ENCODE data around the gene SLC25A24. TPM values are rescaled to one million over a fixed set of nuclear protein-coding genes. Genes with fewer than 3 reads are reported as not detected.

Gene SLC25A24
- total and polyA plus RNA-seq, 2 of the 13 experiments (the other 11 are each of a cell fraction or from before 2014, with no cell fraction given) = 8.0 to 12.4 TPM

DNA sequence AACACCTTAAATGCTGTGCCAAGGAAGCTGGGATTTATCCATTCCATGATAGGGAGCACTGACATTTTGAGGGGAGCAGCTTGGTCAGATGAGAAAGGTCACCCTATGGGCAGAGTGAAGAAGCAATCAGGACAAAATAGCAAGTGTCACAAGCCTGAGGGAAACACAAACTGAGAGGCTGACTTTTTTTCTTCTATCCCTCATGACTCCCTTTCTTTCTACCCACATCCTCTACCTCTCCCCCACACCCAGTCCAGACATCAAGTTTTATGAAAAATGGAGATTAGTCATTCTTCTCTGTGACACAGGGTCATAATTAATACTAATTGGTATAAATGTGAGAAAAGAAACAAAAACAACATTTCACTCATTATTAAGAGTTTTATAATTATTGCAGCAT, 103.1 kb downstream of the SLC25A24 start:
- in situ Hi-C loops (cut with HindIII; ENCODE audit: extremely low pct_ligation_motif_present, low pct_unique_long_range_greater_than_20kb) = no loop called here
- POLR2A ChIA-PET = no interaction called here

More for the DNA sequence above, 103.1 kb downstream of the SLC25A24 start:
- Histone ChIP-seq H3K4me2 (ENCODE audit: low read depth, low read length) (no peak overlapping the region), H3K4me1 (ENCODE audit: insufficient read depth, low read length) (no peaks in the 10 kb centered on the region), H3K27me3 (ENCODE audit: control insufficient read depth in 1 of 2, insufficient read depth in 2 of 2, low read length in 2 of 2) (peaks cover 0 to 3% of the 10 kb centered on the region in 2 experiments; a peak in 1 of 5 replicates), H3K9ac (ENCODE audit: insufficient read depth, low read depth, low read length) (no peak overlapping the region), H3K4me3 (replicated peaks in 1 of 3; ENCODE audit: insufficient read depth in 1 of 3, low read depth in 2 of 3, low read length in 3 of 3) (no peak overlapping the region), H2AFZ (ENCODE audit: low read length) (no peak overlapping the region), H3K27ac (ENCODE audit: extremely low read length, insufficient read depth, low read length) (no peak overlapping the region), H3K9me3 (ENCODE audit: low read length) (no peaks in the 10 kb centered on the region), H4K20me1 (ENCODE audit: insufficient read depth, low read length) (no peaks in the 10 kb centered on the region), H3K36me3 (replicated peaks in 1 of 2; ENCODE audit: control insufficient read depth in 1 of 2, insufficient read depth in 2 of 2, low read length in 2 of 2) (no peaks in the 10 kb centered on the region), H3K79me2 (ENCODE audit: insufficient read depth, low read length) (no peaks in the 10 kb centered on the region)
- DNase-seq (ENCODE audit: low spot score) (no peak), ATAC-seq (no peak), FAIRE-seq (no peak)
- intact Hi-C loops (cut with micrococcal nuclease; ENCODE audit: unreplicated experiment) = no loop called here
- TF ChIP-seq HIVEP1 (CRISPR knock-in tag; IDR thresholded peaks at IDR 0.05) = no peak
- TF ChIP-seq, protein P1, sequence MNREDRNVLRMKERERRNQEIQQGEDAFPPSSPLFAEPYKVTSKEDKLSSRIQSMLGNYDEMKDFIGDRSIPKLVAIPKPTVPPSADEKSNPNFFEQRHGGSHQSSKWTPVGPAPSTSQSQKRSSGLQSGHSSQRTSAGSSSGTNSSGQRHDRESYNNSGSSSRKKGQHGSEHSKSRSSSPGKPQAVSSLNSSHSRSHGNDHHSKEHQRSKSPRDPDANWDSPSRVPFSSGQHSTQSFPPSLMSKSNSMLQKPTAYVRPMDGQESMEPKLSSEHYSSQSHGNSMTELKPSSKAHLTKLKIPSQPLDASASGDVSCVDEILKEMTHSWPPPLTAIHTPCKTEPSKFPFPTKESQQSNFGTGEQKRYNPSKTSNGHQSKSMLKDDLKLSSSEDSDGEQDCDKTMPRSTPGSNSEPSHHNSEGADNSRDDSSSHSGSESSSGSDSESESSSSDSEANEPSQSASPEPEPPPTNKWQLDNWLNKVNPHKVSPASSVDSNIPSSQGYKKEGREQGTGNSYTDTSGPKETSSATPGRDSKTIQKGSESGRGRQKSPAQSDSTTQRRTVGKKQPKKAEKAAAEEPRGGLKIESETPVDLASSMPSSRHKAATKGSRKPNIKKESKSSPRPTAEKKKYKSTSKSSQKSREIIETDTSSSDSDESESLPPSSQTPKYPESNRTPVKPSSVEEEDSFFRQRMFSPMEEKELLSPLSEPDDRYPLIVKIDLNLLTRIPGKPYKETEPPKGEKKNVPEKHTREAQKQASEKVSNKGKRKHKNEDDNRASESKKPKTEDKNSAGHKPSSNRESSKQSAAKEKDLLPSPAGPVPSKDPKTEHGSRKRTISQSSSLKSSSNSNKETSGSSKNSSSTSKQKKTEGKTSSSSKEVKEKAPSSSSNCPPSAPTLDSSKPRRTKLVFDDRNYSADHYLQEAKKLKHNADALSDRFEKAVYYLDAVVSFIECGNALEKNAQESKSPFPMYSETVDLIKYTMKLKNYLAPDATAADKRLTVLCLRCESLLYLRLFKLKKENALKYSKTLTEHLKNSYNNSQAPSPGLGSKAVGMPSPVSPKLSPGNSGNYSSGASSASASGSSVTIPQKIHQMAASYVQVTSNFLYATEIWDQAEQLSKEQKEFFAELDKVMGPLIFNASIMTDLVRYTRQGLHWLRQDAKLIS (CRISPR knock-in tag; IDR thresholded peaks at IDR 0.05) = no peak
- TF ChIP-seq CBX1 (IDR thresholded peaks at IDR 0.05; ENCODE audit: low read depth) = no peak
- no peak for TF ChIP-seq ZNF562 (CRISPR knock-in tag; IDR thresholded peaks at IDR 0.05; ENCODE audit: borderline replicate concordance)
- TF ChIP-seq ESRRA (CRISPR knock-in tag; IDR thresholded peaks at IDR 0.05; ENCODE audit: low read depth) = no peak
- TF ChIP-seq SP5 (CRISPR knock-in tag; IDR thresholded peaks at IDR 0.05; ENCODE audit: borderline replicate concordance, low read depth) = no peak
- TF ChIP-seq, protein P2, sequence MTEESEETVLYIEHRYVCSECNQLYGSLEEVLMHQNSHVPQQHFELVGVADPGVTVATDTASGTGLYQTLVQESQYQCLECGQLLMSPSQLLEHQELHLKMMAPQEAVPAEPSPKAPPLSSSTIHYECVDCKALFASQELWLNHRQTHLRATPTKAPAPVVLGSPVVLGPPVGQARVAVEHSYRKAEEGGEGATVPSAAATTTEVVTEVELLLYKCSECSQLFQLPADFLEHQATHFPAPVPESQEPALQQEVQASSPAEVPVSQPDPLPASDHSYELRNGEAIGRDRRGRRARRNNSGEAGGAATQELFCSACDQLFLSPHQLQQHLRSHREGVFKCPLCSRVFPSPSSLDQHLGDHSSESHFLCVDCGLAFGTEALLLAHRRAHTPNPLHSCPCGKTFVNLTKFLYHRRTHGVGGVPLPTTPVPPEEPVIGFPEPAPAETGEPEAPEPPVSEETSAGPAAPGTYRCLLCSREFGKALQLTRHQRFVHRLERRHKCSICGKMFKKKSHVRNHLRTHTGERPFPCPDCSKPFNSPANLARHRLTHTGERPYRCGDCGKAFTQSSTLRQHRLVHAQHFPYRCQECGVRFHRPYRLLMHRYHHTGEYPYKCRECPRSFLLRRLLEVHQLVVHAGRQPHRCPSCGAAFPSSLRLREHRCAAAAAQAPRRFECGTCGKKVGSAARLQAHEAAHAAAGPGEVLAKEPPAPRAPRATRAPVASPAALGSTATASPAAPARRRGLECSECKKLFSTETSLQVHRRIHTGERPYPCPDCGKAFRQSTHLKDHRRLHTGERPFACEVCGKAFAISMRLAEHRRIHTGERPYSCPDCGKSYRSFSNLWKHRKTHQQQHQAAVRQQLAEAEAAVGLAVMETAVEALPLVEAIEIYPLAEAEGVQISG (CRISPR knock-in tag; IDR thresholded peaks at IDR 0.05) = no peak
- TF ChIP-seq TSC22D2 (CRISPR knock-in tag; IDR thresholded peaks at IDR 0.05; ENCODE audit: borderline replicate concordance) = no peak
- TF ChIP-seq PHF8 (CRISPR knock-in tag; IDR thresholded peaks at IDR 0.05) = no peak
- TF ChIP-seq FOXC1 (CRISPR knock-in tag; IDR thresholded peaks at IDR 0.05; ENCODE audit: borderline replicate concordance) = no peak
- BruUV-seq (replicated peaks) = no TSS peak
- CTCF ChIA-PET (ENCODE audit: low intra/inter-chr PET ratio, low total read pairs) = no interaction called here

Data from HepG2 (cell line).